SK-N-MC (cell line): ENCODE measurements around the gene CHAC1.

Source experiments
- EZH2 ChIP-seq: fragments of 200-600 bp; sonication (generic); IDR thresholded peaks from one replicate; pipeline ENCODE4 v1.6.1; 2017; ENCODE audit warnings: antibody characterized with exemption
- POLR2AphosphoS5 ChIP-seq: IDR thresholded peaks from 2 replicates; pipeline ENCODE4 v1.6.1; 2012; ENCODE audit warnings: mild to moderate bottlenecking, low read depth, low read length, borderline replicate concordance

- TF ChIP-seq POLR2AphosphoS5 (no peak), EZH2 (no peak)
These were observed 35.7 kb upstream of the CHAC1 start for GRCh38 chr15:40917585-40917984.
